K562 treated with DMSO at 1 percent for 12 hours (cell line): ENCODE data around the gene MLLT11. TPM values are rescaled to one million over a fixed set of nuclear protein-coding genes. Genes with fewer than 3 reads are reported as not detected.

Experiments
- total RNA-seq: library from RNA; unstranded; fragments of 300-600 nt; gene quantifications from 2 replicates; pipeline ENCODE4 v1.2.3, GENCODE V29; 2022; ENCODE audit not compliant: insufficient read depth

MLLT11 gene, protein sequence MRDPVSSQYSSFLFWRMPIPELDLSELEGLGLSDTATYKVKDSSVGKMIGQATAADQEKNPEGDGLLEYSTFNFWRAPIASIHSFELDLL
- total RNA-seq, result 5.1 and 9.4 TPM in 2 replicates

DNA sequence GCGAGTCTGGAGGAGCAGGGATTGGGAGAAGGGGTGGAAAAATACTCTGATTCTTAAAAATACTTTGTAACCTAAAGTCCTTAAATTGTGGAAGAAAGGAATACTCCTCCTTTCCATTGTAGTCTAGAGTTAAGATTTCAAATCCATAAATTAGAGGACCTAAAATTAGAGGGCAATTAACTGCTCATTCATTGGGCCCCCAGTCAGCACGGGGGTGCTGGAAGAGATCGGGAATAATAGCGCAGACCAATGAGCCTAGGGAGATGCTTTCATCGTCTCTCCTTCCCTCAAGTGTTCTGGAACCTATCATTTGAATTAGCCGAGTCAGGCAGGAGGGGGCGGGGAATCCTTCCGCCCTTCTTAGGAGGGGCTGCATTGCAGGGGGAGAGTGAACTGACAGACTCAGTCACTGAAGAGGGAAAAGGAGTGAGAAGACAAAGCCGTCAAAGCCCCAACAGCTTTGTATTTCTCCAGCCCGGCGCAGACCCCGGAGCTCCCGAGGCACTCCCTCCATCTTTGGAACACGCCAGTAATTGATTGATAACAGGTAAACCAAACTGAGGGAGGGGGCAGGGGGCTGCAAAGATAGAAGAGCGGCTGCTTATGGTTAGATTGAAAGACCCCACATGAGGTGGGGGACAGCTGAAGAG is at the start of gene MLLT11:
Gene MLLT11 (plus strand): TSS at position 391 of the 650 bp plus-strand sequence. CDS start 6,828 bp downstream, outside the sequence.

DNA sequence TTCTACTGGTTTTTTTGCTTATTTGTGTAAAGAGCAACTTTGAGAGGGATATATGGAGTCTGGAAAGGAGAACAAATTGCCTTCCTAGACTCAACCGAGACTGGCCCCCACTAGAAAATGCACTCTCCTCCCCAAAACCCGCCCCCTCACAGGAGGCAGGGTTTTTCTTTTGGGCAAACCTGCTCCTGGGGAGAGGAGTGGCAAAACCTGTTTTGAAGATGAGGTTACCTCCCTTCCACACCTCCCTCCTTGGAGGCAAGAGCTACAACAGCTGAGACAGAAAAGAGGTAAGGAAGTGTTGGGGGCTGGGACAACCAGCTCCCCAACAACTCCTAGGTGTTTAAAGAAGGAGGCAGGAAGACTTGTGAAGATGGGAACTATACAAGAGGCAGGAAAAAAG is 23.8 kb upstream of the MLLT11 start, which contains the start of gene BNIPL:
Gene BNIPL (plus strand): TSS at position 231 of the 400 bp plus-strand sequence. CDS start 140 bp downstream, at position 371.

DNA sequence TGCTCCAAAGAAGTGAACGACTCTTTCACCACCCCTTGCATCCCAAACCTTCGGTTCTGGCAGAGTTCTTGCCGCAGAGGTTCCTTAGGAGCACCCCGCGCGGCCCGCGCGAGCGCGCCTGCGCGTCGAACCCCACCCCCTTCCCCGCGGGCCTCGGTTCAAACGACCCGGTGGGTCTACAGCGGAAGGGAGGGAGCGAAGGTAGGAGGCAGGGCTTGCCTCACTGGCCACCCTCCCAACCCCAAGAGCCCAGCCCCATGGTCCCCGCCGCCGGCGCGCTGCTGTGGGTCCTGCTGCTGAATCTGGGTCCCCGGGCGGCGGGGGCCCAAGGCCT is 12.6 kb upstream of the MLLT11 start, which contains the start of gene C1orf56:
Gene C1orf56 (plus strand): TSS at position 161 of the 334 bp plus-strand sequence. CDS start 97 bp downstream, at position 258.

DNA sequence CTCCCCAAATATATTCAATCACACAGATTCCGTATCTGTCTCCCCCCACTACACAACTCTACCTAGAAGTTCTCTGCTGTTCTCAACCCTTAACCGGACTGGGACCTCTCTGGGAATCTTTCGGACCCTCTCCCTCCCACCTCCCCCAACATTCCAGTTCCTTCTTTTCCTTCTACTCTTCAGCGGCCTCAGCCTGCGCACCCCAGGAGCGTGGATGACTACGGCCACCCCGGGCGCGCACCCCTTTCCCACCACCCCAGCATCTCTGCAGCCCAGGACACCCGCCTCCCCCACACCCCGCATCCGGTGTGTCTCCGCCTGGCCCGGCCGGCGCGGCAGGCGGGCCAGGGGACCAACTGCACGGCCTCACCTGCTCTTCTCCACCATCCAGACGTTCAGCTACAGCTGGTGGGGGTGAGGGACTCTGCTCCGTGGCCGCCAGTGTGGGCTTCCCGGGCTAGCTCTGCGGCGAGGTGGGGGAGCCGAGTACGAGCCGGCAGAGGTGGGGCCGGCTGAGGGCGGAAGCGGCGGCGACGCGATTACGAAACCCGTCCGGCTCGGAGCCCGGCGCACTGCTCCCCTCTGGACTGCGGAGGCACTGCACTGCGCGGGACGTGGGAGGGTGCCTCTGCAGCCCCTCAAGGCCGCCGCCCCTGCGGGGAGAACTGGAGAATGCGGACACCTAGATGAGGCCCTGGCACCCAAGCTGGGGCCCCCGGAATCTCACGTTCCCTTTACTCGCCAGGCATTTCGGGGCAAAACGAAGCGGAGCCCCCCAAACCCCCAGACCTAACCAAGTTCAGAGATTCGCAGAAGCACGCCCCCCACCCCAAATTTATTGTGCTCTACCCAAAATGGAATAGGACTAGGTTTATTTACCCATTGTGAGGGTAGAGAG is 839 bp upstream of the MLLT11 start, which contains the start of gene CDC42SE1:
Gene CDC42SE1 (minus strand): TSS at position 514 of the 898 bp plus-strand sequence. CDS start 3,892 bp downstream, outside the sequence.

DNA sequence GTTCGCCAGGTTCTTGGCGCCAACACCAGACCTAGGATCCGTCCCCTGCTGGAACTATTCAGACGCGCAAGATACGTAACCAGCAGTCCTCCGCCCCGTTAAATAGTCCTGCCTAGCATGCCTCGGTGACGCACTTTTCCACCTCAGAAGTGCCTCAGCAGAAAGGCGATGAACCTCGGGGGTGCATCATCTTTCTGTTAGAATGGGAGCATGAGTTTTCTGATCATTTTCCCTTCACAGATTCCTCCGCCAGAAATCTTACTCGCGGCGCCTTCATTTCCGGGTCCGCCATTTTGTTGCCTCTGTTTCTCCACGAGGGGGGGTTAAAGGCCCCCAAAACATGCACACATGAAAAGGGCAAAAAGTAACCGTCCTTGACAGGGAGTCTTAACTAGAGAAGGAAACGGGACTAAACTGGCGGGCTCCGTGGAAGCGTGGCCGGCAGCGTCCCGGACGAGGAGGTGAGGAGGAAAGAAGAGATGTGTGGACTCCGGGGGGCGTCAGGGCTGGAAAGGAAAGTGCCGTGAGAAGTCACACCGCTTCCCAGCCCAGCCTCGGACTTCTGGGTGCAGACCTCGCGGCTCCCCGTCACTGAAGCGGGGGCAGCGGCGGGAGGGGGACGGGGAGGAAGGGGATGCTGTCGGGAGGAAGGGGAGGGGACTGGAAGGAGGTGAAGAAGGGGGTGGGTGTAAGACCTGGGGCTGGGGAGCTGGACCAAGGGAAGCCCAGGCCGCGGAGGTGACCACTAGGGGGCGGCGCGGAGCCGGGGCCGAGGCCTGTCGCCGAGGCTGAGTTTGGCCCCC is 10.5 kb downstream of the MLLT11 start, which contains the start of gene GABPB2:
Gene GABPB2 (plus strand): TSS at position 288 of the 803 bp plus-strand sequence. CDS start 17,429 bp downstream, outside the sequence.

Other genes starting within 250 kb of the MLLT11 start
- 8.4 and 35.1 TPM in 2 replicates for gene ARNT, start 183.8 kb upstream of the MLLT11 start, total RNA-seq
- not detected in 2 replicates for gene CTXND2, start 173.3 kb upstream of the MLLT11 start, total RNA-seq
- gene SETDB1, start 134.0 kb upstream of the MLLT11 start, total RNA-seq, result 15.8 and 26.4 TPM in 2 replicates
- gene CERS2, start 85.6 kb upstream of the MLLT11 start, total RNA-seq, result 129 and 225 TPM in 2 replicates
- gene ANXA9, start 78.1 kb upstream of the MLLT11 start, total RNA-seq, result 1.9 and 9.1 TPM in 2 replicates
- gene MINDY1, start 53.5 kb upstream of the MLLT11 start, total RNA-seq, result 5.7 and 18.8 TPM in 2 replicates
- gene PRUNE1, start 51.9 kb upstream of the MLLT11 start, total RNA-seq, result 12.8 and 32.1 TPM in 2 replicates
- 1.4 and 3.2 TPM in 2 replicates for gene BNIPL, start 23.8 kb upstream of the MLLT11 start, total RNA-seq
- gene C1orf56, start 12.6 kb upstream of the MLLT11 start, total RNA-seq, result 2.7 and 4.8 TPM in 2 replicates
- gene CDC42SE1, start 775 bp upstream of the MLLT11 start, total RNA-seq, result 30.9 and 78.5 TPM in 2 replicates
- 0.97 and 7.5 TPM in 2 replicates for gene GABPB2, start 10.4 kb downstream of the MLLT11 start, total RNA-seq
- gene SEMA6C, start 86.2 kb downstream of the MLLT11 start, total RNA-seq, result 5.3 and 7.6 TPM in 2 replicates
- gene TNFAIP8L2, start 96.3 kb downstream of the MLLT11 start, total RNA-seq, result not detected in 2 replicates
- 2.3 and 4.8 TPM in 2 replicates for gene LYSMD1, start 105.5 kb downstream of the MLLT11 start, total RNA-seq
- 56.7 and 62.1 TPM in 2 replicates for gene SCNM1, start 105.7 kb downstream of the MLLT11 start, total RNA-seq
- not detected in 2 replicates for gene TMOD4, start 115.6 kb downstream of the MLLT11 start, total RNA-seq
- gene VPS72, start 129.8 kb downstream of the MLLT11 start, total RNA-seq, result 74.3 and 74.9 TPM in 2 replicates
- 8.2 and 26.4 TPM in 2 replicates for gene PIP5K1A, start 138.2 kb downstream of the MLLT11 start, total RNA-seq
- 300 and 354 TPM in 2 replicates for gene PSMD4, start 194.3 kb downstream of the MLLT11 start, total RNA-seq
- 19.6 and 35.6 TPM in 2 replicates for gene ZNF687, start 221.9 kb downstream of the MLLT11 start, total RNA-seq